Gastroesophageal sphincter (tissue), 3 donors: ENCODE data around the gene KLHDC4.

Experiments used
- CTCF ChIP-seq, 4 experiments: fragments of 200-600 bp in 2 of 4; fragments of 450-650 bp in 2 of 4; sonication (generic) in 1 of 4; IDR thresholded peaks; one replicate each; pipeline ENCODE4 v1.5.1; 2017 to 2019; ENCODE audit warnings: antibody characterized with exemption in 4 of 4, mild to moderate bottlenecking in 2 of 4, moderate library complexity in 2 of 4
- EP300 ChIP-seq: sonication (generic); formaldehyde crosslinking; IDR thresholded peaks from one replicate; pipeline ENCODE4 v1.6.1; 2017; ENCODE audit warnings: antibody characterized with exemption, mild to moderate bottlenecking

GRCh38 chr16:87667443-87667842 is 98.3 kb downstream of the KLHDC4 start:
- no peak for TF ChIP-seq CTCF (IDR thresholded peaks at IDR 0.05)
- TF ChIP-seq EP300, result no peak
